ENCODE data around the gene HOXC12.

DNA sequence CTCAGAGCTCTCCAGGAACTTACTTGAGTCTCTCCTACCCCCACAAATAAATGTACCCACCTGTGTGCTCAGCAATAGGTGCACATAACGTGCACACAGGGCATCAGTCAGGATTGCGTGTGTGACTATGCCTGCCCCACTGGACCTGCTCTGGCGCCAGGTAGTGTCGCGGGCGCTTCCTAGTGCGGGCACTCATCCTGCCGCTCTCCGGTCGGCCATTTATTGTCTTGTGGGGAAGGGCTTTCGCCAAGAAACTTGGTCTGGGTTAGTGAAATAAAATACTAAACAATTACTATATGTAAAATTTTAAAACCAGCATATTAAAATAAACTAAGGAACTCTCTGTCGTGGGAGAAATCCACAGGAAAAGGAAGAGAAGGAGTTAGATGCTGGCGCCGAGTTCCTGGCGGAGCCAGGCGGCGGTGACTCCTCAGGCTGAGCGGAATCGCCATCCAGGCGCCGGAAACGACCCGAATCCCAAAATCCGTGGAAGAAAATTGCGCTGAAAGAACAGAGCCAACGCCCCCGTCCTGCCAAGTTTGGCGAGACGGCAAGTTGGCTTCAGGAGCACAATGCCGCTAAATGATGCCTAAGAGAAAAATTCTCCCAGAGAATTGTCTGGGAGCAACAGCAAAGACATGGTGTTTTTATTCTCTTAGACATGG lies 24.0 kb upstream of the HOXC12 start:
- TF ChIP-seq, protein P1, sequence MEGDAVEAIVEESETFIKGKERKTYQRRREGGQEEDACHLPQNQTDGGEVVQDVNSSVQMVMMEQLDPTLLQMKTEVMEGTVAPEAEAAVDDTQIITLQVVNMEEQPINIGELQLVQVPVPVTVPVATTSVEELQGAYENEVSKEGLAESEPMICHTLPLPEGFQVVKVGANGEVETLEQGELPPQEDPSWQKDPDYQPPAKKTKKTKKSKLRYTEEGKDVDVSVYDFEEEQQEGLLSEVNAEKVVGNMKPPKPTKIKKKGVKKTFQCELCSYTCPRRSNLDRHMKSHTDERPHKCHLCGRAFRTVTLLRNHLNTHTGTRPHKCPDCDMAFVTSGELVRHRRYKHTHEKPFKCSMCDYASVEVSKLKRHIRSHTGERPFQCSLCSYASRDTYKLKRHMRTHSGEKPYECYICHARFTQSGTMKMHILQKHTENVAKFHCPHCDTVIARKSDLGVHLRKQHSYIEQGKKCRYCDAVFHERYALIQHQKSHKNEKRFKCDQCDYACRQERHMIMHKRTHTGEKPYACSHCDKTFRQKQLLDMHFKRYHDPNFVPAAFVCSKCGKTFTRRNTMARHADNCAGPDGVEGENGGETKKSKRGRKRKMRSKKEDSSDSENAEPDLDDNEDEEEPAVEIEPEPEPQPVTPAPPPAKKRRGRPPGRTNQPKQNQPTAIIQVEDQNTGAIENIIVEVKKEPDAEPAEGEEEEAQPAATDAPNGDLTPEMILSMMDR (IDR thresholded peaks at IDR 0.05; ENCODE audit: low read depth, low read length) = no peak
- TF ChIP-seq EZH2phosphoT487 (IDR thresholded peaks at IDR 0.05; ENCODE audit: low read depth) = no peak

All from OCI-LY3 (cell line).